Raji (cell line): ENCODE measurements around the gene IL17C.

Experiments used
- POLR2A ChIP-seq: IDR thresholded peaks from 2 replicates; pipeline ENCODE4 v1.6.1; 2011; ENCODE audit warnings: low read depth, low read length, control low read depth; ENCODE audit not compliant: insufficient read depth

IL17C gene

DNA sequence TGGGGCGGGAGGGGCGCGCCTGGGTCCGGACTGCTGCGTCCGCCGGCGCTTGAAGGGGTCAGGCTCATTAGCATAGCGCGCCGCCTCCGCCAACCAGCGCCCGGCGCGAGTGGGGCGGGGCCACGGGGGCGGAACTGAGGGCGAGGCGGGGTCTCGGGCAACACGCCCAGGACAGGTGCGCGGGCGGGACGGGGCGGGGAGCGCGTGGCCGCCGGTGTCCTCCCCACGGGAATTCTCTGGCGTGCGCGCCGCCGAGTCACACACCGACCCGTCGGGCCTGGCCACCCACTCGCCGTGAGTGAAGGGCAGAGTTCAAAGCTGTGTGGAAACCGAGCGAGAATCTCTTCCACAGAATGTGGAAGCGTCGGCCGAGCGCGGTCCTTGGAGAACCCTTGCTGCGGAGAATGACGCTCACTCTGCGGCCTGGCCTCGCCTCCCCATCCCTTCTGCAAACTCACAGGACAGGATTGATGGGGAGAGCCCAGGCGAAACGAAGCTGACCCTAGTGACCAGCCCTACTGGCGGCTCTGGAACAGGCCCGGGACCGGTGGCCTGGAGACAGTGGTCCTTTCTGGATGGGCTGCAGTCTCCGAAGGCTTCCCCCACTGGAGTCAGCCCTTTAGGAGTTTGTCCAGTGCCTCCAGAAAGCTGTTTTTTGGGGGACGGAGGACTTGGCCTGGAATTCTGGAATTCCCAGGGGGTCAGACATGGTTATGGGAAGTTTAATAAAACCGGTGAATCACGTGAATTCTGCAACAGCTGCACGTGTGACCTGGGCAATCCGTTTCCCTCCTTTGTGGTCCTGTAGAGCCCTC lies 48.3 kb downstream of the IL17C start, which contains the start of gene SNAI3:
Gene SNAI3 (minus strand): TSS at position 69 of the 815 bp plus-strand sequence. CDS start 101 bp downstream, outside the sequence.
- TF ChIP-seq POLR2A = peak; percentile 35; the same call in 1 of the 2 replicates

DNA sequence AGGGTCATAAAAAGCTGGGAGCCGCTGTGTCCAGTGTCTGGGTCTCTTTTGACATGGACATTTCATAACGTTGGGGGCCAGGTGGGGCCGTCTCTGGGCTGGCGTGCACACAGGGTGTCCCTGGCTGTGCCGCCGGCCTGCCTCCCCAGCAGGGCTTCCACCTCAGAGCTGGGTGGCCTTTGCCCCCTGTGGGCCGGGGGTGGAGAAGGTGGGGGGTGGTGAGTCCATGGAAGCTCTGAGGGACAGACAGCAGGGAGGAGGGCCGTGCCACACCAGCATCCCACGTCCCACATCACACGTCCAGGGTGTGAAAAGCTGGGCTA lies 48.8 kb downstream of the IL17C start:
- TF ChIP-seq POLR2A = no peak

- no peak for TF ChIP-seq POLR2A
These were observed 49.3 kb downstream of the IL17C start for GRCh38 chr16:88687676-88688012.

DNA sequence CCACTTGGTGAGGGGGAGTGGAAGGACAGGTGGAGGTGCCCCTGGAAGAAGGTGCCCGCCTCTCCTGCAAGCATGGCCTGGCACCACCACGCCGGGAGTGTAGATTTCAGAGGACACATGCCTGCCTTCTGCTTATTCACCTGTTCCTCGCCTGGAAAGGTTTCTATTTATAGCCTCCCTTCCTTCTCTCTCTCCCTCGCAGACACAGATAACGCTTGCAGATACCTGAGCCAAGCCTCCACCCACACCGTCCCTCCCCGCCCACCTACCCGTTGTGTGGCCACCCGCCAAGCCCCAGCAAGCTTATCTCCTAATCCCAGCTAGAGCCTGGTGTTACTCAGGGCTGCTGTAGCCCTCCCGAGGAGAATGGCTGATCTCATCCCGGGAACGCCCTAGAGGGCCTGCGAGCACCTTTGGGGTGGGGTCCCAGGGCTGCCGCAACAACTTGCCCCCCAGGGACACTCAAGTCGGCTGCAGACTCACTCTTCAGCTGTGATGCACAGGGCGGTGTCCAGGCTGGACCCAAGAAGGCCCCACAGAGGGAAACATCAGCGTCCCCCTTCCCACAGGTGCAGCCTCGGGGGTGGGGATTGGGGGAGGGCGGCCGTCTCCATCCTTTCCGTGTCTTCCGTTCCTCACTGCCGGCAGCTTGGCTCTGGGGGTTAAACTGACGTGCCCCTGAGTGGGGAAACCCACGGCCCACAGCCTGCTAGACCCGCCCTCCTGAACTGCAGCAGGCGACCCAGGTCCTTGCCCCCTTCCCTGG lies 49.8 kb downstream of the IL17C start:
- TF ChIP-seq POLR2A = no peak
